SK-N-MC (cell line): ENCODE data around the gene RBM39.
"Not testable (repeated sequence)": the region's sequence is repeated elsewhere in the genome, so short reads cannot be mapped to it uniquely, and the experiment has no call there.

ENCODE experiments used
- EZH2 ChIP-seq: fragments of 200-600 bp; sonication (generic); IDR thresholded peaks from one replicate; pipeline ENCODE4 v1.6.1; 2017; ENCODE audit warnings: antibody characterized with exemption
- FOXP2 ChIP-seq: optimal IDR thresholded peaks from 2 replicates; pipeline ENCODE3; 2011; ENCODE audit warnings: mild to moderate bottlenecking, moderate library complexity; ENCODE audit not compliant: insufficient read depth; ENCODE audit errors: extremely low read length, control extremely low read depth
- POLR2AphosphoS5 ChIP-seq: IDR thresholded peaks from 2 replicates; pipeline ENCODE4 v1.6.1; 2012; ENCODE audit warnings: mild to moderate bottlenecking, low read depth, low read length, borderline replicate concordance

- not testable (repeated sequence) for TF ChIP-seq EZH2, POLR2AphosphoS5, FOXP2
These were observed 28.9 kb downstream of the RBM39 start for GRCh38 chr20:35713120-35713519.
